ENCODE measurements around the gene DNM2.

The DNM2 gene

DNA sequence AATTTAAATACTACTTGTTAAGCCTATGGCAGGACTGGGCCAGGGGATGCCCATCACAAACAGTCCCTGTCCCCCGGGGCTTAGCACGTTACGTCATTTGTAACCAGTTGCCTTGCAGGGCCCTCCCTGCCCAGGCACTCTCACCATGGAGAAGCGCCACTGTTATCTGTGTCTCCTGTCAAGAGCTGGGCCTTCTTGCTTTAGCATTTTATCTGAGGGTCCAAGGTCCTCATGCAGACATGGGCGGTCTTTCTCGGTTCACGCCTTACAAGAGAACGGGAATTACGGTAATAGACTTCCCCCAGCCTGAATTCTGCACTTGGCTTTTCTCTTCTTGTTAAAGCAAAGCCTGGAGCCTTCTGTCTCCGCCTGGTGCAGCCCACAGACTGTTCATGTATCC is 72.0 kb downstream of the DNM2 start:
- TF ChIP-seq, protein P1, sequence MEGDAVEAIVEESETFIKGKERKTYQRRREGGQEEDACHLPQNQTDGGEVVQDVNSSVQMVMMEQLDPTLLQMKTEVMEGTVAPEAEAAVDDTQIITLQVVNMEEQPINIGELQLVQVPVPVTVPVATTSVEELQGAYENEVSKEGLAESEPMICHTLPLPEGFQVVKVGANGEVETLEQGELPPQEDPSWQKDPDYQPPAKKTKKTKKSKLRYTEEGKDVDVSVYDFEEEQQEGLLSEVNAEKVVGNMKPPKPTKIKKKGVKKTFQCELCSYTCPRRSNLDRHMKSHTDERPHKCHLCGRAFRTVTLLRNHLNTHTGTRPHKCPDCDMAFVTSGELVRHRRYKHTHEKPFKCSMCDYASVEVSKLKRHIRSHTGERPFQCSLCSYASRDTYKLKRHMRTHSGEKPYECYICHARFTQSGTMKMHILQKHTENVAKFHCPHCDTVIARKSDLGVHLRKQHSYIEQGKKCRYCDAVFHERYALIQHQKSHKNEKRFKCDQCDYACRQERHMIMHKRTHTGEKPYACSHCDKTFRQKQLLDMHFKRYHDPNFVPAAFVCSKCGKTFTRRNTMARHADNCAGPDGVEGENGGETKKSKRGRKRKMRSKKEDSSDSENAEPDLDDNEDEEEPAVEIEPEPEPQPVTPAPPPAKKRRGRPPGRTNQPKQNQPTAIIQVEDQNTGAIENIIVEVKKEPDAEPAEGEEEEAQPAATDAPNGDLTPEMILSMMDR (conservative IDR thresholded peaks at IDR 0.05; ENCODE audit: low read depth), result no peak
- ChIA-PET CTCF (no interaction called here), POLR2A (ENCODE audit: low non-redundant PET) (no interaction called here)
- DNase-seq (ENCODE audit: low spot score), result no peak
- peak overlapping the region; percentile 7; the same call in 1 of the 2 replicates for H3K27ac ChIP-seq

DNA sequence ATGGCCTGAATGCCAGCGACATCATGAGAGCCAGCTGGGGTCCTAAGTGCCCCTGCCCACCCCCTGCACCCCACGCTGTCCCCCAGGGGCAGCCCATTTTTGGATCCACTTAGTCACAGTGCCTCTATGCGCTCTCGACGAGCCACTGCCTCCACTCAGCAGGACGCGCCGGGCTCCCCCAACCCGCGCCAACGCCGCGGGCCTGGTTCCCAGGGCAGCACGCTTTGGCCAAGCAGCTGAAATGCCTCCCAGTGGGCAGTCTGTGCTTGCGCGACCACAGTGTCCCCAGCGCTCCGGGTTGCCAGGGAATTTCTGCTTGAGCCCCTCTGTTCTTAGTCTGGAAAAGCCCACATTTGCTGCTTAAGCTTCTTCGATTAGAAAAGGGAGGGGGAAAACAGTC is 78.8 kb downstream of the DNM2 start:
- TF ChIP-seq, protein P1 (conservative IDR thresholded peaks at IDR 0.05; ENCODE audit: low read depth), result no peak
- H3K27ac ChIP-seq, result no peak overlapping the region
- DNase-seq (ENCODE audit: low spot score), result no peak
- POLR2A ChIA-PET (ENCODE audit: low non-redundant PET), result no interaction called here
- CTCF ChIA-PET, result interaction anchor here (1.0 kb wide), 1 partner anchor 24 kb away, joined by 4 read pairs; no protein-coding TSS in a partner anchor

DNA sequence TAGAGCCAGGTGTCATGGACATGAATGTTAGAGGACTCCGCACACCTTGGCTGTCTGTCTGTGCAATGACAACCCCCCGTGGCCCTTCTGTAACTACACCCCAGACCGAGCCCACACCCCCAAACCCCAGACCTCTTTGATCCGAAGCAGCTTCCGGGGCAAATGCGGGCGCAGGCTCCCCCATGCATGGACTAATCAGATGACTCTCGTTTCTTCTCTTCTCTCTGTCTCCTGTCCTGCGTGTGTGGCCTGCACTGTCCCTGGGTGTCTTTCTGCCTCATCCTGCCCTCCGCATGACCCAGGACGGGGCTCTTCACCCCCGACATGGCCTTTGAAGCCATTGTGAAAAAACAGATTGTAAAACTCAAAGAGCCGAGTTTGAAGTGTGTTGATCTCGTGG is 79.2 kb downstream of the DNM2 start:
- POLR2A ChIA-PET (ENCODE audit: low non-redundant PET), result no interaction called here
- no peak for DNase-seq (ENCODE audit: low spot score)
- no peak overlapping the region for H3K27ac ChIP-seq
- CTCF ChIA-PET, result interaction anchor here (0.6 kb wide), 1 partner anchor 372 kb away, joined by 3 read pairs; no protein-coding TSS in a partner anchor
- TF ChIP-seq, protein P1 (conservative IDR thresholded peaks at IDR 0.05; ENCODE audit: low read depth), result no peak

DNA sequence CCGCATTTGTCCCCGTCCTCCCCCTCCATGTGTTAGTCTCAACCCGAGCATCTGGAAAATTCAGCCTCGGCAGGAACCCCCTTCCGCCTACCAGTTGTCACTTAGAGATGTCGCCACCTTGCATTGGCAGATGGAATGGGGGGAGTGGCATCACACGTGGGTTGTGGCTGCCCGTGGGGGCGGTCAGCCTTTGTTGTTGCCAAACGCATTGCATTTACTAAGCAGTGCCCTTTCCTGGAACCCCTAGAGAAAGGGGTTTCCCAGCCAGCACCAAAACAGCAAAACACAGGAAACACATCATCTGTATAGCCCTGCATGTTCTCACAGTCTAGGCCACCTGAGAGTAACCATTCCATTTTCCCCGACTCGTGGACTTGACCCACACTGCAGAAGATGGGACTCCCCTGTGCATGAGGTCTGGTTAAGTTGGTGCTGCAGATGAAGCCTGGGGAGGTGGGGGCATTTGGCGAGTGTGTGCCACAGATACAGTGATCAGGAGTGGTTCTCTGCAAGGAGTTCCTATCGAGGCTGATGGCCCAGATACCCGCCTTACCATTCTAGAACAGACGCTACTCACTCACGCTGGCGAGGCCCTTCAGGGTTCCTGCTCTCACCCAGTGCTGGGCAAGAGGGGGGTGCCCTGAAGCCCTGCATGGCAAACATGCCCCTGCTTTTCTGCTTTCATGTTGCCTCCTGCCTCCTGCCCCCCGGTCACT is 79.8 kb downstream of the DNM2 start:
- POLR2A ChIA-PET (ENCODE audit: low non-redundant PET), result no interaction called here
- H3K27ac ChIP-seq, result peak overlapping the region; percentile 3; the same call in 1 of the 2 replicates
- TF ChIP-seq, protein P1 (conservative IDR thresholded peaks at IDR 0.05; ENCODE audit: low read depth), result no peak
- CTCF ChIA-PET, result interaction anchor here (0.6 kb wide), 1 partner anchor 373 kb away, joined by 3 read pairs; no protein-coding TSS in a partner anchor
- DNase-seq (ENCODE audit: low spot score), result no peak

DNA sequence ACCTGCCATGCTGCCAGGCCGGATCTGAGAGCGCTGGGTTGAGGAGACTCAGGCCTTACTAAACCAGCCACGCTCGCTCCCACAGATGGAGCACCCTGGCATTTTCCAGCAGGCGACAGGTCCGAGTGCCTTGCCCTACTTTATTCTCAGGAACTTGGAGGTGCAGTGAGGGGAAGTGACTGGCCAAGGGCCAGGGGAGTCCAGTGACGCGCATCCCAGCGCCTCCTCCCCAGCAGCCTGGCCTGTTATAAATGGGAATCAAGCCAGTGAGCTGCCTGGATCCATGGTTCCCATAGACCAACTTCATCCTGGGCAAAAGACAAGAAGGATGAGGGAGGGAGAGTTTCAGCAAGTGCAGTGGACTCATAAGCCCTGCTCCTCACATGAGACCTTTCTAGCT is 82.6 kb downstream of the DNM2 start:
- no peak for DNase-seq (ENCODE audit: low spot score)
- ChIA-PET POLR2A (ENCODE audit: low non-redundant PET) (no interaction called here), CTCF (no interaction called here)
- no peak overlapping the region for H3K27ac ChIP-seq
- TF ChIP-seq, protein P1 (conservative IDR thresholded peaks at IDR 0.05; ENCODE audit: low read depth), result no peak

DNA sequence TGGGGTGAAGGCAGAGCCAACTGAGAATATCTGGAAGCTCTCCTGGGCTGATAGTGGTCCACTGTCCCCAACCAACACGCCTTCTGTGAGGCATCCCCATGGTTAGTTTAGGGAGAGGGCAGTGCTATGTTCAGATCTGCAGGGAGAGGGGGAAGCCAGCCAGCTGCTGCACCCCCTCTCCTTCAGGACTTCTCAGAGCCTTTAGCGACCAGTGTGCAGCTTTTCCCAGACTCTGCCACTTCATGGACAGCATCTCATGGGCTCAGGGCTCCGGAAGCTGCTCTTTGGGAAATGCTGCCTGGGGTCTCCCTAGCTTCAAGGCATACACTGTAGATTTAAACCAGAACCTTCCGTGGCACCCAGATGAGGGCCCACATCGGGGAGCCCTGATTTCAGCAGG is 84.6 kb downstream of the DNM2 start:
- TF ChIP-seq, protein P1 (conservative IDR thresholded peaks at IDR 0.05; ENCODE audit: low read depth), result no peak

More for the DNA sequence above, 84.6 kb downstream of the DNM2 start:
- ChIA-PET POLR2A (ENCODE audit: low non-redundant PET) (no interaction called here), CTCF (no interaction called here)
- no peak for DNase-seq (ENCODE audit: low spot score)
- H3K27ac ChIP-seq, result no peak overlapping the region

Measured in RWPE1 (cell line).